KMS-11 (cell line): Measurements from ENCODE around the gene PRLHR.

Experiments used
- H2AFZ ChIP-seq: fragments of 200-600 bp; sonication (generic); 2 replicates; pipeline ENCODE4 v1.6.1; 2016; ENCODE audit warnings: antibody characterized with exemption, mixed run types, low read depth
- H3K27ac ChIP-seq: fragments of 200-600 bp; sonication (generic); 2 replicates; pipeline ENCODE4 v1.6.1; 2016; ENCODE audit warnings: mild to moderate bottlenecking, mixed run types
- H3K27me3 ChIP-seq: fragments of 200-600 bp; sonication (generic); 2 replicates; pipeline ENCODE4 v1.6.1; 2017; ENCODE audit warnings: mild to moderate bottlenecking, low read depth, mixed run types, moderate library complexity; ENCODE audit not compliant: insufficient read depth
- H3K36me3 ChIP-seq: fragments of 200-600 bp; sonication (generic); 2 replicates; pipeline ENCODE4 v1.6.1; 2017; ENCODE audit warnings: mild to moderate bottlenecking, mixed run types; ENCODE audit not compliant: insufficient read depth
- H3K4me1 ChIP-seq: fragments of 200-600 bp; sonication (generic); 2 replicates; pipeline ENCODE4 v1.6.1; 2016; ENCODE audit warnings: mild to moderate bottlenecking, low read depth, mixed run types; ENCODE audit not compliant: poor library complexity, severe bottlenecking
- H3K4me2 ChIP-seq: fragments of 200-600 bp; sonication (generic); 2 replicates; pipeline ENCODE4 v1.7.0; 2016; ENCODE audit warnings: mild to moderate bottlenecking, mixed run types
- H3K4me3 ChIP-seq: fragments of 200-600 bp; sonication (generic); IDR thresholded peaks from 2 replicates; pipeline ENCODE4 v1.6.1; 2017; ENCODE audit warnings: low read depth, low read length, mixed read lengths; ENCODE audit not compliant: insufficient read depth
- H3K79me2 ChIP-seq: fragments of 200-600 bp; sonication (generic); 2 replicates; pipeline ENCODE4 v1.6.1; 2016; ENCODE audit warnings: low read depth, mixed run types; ENCODE audit not compliant: insufficient read depth
- H3K9ac ChIP-seq: fragments of 200-600 bp; sonication (generic); 2 replicates; pipeline ENCODE4 v1.6.1; 2016; ENCODE audit warnings: mild to moderate bottlenecking, mixed run types
- H4K20me1 ChIP-seq: fragments of 200-600 bp; sonication (generic); 2 replicates; pipeline ENCODE4 v1.6.1; 2016; ENCODE audit warnings: mild to moderate bottlenecking, mixed run types; ENCODE audit not compliant: insufficient read depth
- CTCF ChIP-seq: fragments of 200-600 bp; sonication (generic); conservative IDR thresholded peaks from 2 replicates; pipeline ENCODE4 v1.6.1; 2017; ENCODE audit warnings: low read depth, mild to moderate bottlenecking, antibody characterized with exemption, low read length, moderate library complexity, mixed read lengths

The PRLHR gene

GRCh38 chr10:118583611-118584010 is 11.8 kb downstream of the PRLHR start:
- Histone ChIP-seq H3K27me3 (no peaks in the 10 kb centered on the region), H3K9ac (no peak overlapping the region), H3K4me1 (no peaks in the 10 kb centered on the region), H3K4me3 (no peak overlapping the region), H3K36me3 (no peaks in the 10 kb centered on the region), H2AFZ (no peak overlapping the region), H3K27ac (no peak overlapping the region), H3K4me2 (no peak overlapping the region), H3K79me2 (no peaks in the 10 kb centered on the region), H4K20me1 (no peaks in the 10 kb centered on the region)
- no peak for TF ChIP-seq CTCF

GRCh38 chr10:118582511-118582910 is 12.9 kb downstream of the PRLHR start:
- Histone ChIP-seq H2AFZ (no peak overlapping the region), H4K20me1 (no peaks in the 10 kb centered on the region), H3K4me3 (no peak overlapping the region), H3K4me2 (no peak overlapping the region), H3K27ac (no peak overlapping the region), H3K4me1 (no peaks in the 10 kb centered on the region), H3K27me3 (no peaks in the 10 kb centered on the region), H3K9ac (no peak overlapping the region), H3K79me2 (no peaks in the 10 kb centered on the region), H3K36me3 (no peaks in the 10 kb centered on the region)
- no peak for TF ChIP-seq CTCF

- Histone ChIP-seq H3K79me2 (no peaks in the 10 kb centered on the region), H3K27ac (no peak overlapping the region), H3K27me3 (no peaks in the 10 kb centered on the region), H3K9ac (no peak overlapping the region), H4K20me1 (no peaks in the 10 kb centered on the region), H3K4me1 (no peaks in the 10 kb centered on the region), H3K36me3 (no peaks in the 10 kb centered on the region), H3K4me2 (no peak overlapping the region), H3K4me3 (no peak overlapping the region), H2AFZ (no peak overlapping the region)
- no peak for TF ChIP-seq CTCF
Measured at GRCh38 chr10:118581340-118581739, 14.1 kb downstream of the PRLHR start.

GRCh38 chr10:118580702-118581101 is 14.7 kb downstream of the PRLHR start:
- H3K4me1 ChIP-seq: no peaks in the 10 kb centered on the region
- no peak overlapping the region for H2AFZ ChIP-seq
- no peaks in the 10 kb centered on the region for H3K79me2 ChIP-seq
- H3K4me2 ChIP-seq: no peak overlapping the region
- no peaks in the 10 kb centered on the region for H3K36me3 ChIP-seq
- TF ChIP-seq CTCF: no peak
- H3K27me3 ChIP-seq: no peaks in the 10 kb centered on the region
- no peak overlapping the region for H3K27ac ChIP-seq
- no peak overlapping the region for H3K4me3 ChIP-seq
- no peak overlapping the region for H3K9ac ChIP-seq
- H4K20me1 ChIP-seq: no peaks in the 10 kb centered on the region

GRCh38 chr10:118573512-118573911 is 21.9 kb downstream of the PRLHR start:
- no peak for TF ChIP-seq CTCF
- Histone ChIP-seq H3K27ac (no peak overlapping the region), H3K9ac (no peak overlapping the region), H3K36me3 (no peaks in the 10 kb centered on the region), H3K4me2 (no peak overlapping the region), H3K4me1 (peaks cover 4% of the 10 kb centered on the region), H3K4me3 (no peak overlapping the region), H4K20me1 (no peaks in the 10 kb centered on the region), H3K27me3 (no peaks in the 10 kb centered on the region), H3K79me2 (no peaks in the 10 kb centered on the region), H2AFZ (no peak overlapping the region)
